ENCODE measurements around the gene TKFC.

TKFC gene, protein sequence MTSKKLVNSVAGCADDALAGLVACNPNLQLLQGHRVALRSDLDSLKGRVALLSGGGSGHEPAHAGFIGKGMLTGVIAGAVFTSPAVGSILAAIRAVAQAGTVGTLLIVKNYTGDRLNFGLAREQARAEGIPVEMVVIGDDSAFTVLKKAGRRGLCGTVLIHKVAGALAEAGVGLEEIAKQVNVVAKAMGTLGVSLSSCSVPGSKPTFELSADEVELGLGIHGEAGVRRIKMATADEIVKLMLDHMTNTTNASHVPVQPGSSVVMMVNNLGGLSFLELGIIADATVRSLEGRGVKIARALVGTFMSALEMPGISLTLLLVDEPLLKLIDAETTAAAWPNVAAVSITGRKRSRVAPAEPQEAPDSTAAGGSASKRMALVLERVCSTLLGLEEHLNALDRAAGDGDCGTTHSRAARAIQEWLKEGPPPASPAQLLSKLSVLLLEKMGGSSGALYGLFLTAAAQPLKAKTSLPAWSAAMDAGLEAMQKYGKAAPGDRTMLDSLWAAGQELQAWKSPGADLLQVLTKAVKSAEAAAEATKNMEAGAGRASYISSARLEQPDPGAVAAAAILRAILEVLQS

DNA sequence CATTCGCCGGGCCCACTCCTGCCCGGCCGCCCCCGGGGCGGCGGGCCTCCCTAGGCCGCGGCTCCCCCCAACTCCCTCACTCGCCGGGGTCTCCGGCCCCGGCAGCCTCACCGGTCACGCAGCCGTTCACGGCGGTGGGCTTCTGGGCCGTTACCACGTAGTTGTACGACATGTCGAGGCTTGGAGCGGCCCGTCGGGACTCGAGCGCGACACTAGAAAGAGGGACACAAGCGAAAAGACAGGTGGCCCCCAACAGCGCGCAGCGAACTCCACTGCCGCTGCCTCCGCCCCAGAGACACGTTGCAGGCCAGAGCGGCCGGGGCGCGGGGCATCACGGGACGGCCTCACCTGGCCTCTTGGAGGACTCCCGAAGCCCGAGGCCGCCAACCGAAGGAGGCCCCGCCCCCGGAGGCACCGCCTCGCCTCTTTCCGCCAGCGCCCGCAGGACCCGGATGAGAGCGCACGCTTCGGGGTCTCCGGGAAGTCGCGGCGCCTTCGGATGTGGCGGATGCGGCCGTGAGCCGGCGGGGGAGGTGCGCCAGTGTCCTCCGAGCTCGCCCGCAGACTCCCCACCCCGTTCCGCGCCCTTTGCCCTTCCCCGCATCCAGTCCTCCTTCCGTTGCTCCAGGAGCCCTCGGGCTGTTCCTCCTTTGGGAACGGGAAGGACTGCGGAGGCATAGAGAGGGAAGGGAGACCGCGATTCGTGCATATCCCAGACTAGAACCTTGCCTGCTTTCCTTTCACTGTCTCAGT is at the start of gene TKFC, which contains the start of gene DDB1:
Gene TKFC (plus strand): TSS at position 432 of the 753 bp plus-strand sequence. CDS start 1,501 bp downstream, outside the sequence.
Gene DDB1 (minus strand): TSS at position 309 of the 753 bp plus-strand sequence. CDS start 137 bp downstream, at position 172.
- DNase-seq = peak; percentile 95

DNA sequence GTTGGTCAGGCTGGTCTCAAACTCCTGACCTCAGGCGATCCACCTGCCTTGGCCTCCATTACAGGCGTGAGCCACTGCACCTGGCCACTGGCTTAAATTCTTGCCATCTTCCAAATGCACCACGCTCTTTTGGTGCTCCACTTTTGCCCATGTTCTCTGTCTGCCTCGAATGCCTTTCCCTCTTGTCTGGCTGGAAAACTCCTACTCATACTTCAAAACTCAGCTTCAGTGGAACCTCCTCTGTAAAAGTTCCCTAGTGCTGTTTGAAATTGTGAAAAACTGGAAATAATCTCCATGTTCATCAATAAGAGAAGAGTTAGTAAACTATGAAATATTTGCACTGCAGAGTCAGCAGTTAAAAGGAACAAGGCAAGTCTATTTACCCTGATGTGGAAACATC is 49.4 kb upstream of the TKFC start:
- no peak for DNase-seq

DNA sequence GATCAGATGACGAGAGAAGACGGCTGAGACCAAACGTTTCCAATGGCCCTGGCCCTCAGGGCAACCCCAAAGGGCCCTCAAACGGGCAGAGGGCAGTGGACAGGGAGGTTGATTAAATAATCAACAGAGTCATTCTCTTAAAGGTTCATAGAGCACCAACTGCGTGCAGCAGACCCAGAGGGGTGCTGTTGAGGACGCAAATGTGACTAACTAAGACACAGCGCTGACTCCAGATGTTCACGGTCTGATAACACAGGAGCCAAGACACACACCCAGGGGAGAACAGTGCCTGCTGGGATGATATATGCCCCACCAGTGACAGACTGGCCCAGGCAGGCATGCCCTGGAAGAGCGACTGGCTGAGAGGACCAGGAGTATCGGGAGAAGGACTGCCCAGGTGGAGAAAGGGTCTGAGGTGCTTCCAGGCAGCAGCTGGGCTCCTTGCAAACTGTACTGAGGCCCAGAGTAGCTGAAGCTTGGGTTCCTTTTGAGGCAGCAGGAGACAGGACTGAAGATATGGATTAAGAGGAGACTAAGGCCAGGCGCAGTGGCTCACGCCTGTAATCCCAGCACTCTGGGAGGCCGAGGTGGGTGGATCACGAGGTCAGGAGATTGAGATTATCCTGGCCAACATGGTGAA is 45.6 kb upstream of the TKFC start:
- no peak for DNase-seq

DNA sequence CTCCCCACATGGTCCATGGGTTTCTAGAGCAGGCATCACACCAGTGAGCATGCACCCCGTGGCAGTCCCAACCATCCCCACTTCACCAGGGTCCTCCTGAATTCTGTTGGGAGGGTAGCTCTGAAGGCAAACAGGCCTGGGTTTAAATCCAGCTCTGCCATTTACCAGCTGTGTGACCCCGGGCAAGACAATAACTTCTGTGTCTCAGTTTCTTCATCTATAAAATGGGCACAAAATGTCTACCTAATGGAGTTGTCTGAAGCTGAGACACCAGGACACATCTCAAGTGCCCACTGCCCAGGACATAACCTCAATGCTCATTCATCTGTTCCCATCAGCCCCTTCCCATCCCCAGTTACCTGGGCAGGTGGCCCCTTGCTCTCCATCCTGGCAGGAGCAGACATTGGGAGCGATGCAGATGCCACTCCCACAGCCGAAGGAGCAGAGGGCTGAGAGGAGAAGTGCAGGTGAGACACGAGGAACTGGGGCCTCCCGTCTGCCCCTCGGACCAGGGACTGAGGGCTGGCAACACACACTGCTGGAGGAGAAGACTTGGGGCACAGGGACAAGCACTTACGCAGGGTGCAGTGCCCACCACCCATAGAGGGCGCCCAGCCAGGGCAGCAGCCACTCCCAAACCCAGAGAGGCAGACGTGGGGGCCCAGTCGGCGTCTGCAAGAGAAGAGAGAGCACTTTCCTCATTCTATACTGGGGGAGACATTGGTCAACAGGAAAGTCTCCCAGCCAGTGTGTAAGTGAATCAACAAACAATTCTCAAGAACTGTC is 41.9 kb upstream of the TKFC start:
- no peak for DNase-seq

DNA sequence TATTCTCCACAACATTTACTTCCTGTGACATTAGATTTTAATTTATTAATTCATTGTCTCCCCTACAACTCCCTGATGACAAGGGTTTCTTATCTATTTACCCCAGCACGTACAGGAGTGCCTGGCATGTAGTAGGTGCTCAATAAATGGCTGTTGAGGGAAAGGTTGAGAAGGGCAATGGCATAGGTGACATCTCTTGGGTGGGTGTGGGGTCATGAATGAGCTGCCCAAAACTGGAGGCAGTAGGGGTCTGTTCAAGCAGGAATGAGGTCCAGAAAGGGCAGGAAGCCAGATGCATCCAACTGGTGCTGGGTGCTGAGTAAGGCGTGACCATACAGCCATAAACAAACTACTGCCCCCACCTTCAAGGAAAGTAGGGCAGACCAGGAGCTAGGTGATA is 40.7 kb upstream of the TKFC start:
- no peak for DNase-seq

DNA sequence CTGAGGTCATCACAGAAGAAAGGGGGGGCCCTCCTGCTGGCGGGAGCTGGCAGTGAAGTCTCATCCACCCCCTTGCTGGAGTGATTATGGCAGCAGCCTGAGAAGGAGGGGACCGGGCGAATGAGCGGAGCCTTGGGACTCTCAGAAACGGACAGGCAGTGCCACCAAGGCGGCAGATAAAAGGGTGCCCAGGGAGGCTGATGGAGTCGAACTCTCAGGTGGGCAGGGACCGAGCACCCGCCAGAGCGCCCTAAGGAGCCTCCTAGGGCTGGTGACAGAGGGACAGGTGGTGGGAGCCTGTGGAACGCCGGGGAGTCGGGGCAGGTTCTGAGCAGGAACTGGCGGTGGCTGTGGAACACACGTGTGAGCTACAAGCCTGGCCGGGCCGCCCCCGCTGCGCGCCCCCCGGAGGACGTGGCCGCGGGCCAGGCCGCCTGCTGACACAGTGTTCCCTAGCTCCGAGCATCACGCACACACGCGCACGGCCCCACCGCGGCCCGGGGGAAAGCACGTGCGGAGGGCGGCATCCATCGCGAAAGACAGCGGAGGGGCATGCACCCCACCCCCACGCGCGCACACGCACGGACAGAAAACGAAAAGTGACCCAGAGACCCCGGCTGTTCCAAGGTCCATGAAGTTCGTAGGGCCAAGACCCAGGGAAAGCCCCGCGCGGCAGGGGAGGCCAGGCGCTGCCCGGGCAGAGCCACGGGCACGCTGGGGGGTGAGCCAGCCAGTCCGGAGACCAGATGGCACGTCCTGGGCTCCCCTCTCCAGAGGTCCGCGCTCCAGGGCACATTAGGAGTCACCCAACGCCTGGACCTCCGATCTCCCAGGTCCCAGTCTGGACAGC is 38.9 kb upstream of the TKFC start:
- DNase-seq = peak; percentile 41

DNA sequence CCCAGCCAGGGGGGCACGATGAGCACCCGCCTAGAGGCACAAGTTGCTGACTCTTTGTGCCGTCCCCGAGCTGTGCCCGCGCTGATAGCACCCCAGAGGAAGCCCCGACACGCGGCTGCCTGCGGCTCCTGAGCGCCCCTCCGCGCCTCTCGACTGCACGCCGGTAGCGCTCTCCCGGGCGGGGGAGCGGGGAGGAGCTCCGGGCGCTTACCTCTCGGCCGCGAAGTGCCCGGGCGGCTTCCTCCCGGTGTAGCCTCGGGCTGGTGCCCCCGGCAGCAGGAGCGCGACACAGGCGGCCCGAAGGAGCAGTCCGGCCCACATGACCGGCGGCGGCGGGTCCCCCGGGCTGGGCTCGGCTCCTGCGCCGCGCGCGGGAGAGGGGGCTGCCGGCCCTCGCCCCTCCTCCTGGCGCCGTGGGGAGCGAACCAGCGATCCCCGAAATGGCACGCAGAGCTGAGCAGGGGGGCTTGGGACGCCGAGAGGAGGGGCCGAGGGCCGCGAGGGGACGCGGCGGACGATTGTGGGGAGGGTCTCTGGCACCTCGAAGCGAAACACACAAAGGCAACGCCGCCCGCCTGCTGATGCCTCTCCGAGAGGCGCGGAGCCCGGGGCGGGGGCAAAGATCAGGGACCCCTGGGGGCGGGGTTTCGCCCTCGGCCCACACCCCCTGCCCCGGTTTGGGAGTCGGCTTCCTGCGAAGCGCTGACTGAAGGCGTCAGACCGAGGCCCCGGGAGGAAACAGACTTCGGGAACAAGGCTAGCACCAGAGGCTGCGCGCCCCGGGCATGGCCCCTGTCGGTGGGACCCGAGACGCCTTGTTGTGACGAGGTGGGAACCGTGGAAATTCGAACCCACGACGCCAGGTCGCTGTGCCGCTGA is 38.1 kb upstream of the TKFC start, which contains the start of gene VWCE:
Gene VWCE (minus strand): TSS at position 600 of the 879 bp plus-strand sequence. CDS start 279 bp downstream, at position 321.
- peak; percentile 54 for DNase-seq

DNA sequence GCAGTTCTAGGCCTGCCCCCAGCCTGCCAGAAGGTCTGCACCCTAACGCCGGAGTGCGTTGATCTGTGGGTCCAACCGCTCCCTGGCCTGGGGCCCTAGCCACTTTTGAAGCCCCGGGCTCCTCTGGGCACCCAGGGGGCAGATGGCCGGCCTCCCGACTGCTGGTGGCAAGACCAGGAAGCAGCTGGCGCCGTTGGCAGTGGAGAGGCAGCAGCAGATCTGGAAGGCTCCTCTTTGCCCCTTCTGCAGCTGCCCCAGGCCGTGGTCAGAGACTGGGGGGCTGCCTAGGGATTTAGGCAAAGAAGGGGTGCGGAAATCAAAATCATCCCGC is 37.5 kb upstream of the TKFC start:
- DNase-seq = no peak

DNA sequence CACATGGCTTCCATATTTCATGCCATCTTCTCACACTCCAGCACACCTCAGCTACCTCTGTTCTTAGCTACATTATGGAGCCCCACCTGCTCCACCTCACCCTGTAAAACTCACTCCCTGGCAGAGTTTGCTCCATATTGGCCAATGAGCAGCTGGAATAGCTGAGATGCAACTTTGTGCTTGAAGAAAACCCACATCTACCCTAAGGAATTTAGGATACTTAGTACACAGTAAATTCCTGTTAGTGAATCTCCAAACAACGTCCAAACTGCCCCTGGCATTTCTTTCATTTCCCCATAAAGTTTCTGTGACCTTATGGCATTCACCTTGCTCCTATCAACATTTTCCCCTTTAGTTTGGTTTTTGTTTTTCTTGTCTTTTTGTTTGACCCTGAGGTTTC is 35.7 kb upstream of the TKFC start:
- peak; percentile 31 for DNase-seq

DNA sequence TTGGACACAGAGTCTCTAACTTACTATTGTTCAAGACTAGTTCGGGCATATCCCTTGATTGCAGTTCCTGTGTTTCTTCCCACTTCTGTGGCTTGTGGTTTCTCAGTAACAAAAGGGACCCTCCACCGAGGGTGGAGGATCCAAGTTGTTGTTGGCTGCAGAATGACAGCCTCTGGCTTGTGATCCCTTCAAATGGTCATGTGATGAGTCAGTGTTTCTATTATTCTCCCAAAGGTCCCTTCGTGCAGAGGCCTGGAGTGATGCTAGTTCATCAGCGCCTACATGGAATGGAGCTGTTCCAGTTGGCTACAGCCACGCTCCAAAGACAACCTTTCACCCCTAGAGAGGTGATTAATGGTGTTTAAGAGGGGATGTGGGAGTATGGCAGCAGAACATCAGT is 35.3 kb upstream of the TKFC start:
- DNase-seq = peak; percentile 90

DNA sequence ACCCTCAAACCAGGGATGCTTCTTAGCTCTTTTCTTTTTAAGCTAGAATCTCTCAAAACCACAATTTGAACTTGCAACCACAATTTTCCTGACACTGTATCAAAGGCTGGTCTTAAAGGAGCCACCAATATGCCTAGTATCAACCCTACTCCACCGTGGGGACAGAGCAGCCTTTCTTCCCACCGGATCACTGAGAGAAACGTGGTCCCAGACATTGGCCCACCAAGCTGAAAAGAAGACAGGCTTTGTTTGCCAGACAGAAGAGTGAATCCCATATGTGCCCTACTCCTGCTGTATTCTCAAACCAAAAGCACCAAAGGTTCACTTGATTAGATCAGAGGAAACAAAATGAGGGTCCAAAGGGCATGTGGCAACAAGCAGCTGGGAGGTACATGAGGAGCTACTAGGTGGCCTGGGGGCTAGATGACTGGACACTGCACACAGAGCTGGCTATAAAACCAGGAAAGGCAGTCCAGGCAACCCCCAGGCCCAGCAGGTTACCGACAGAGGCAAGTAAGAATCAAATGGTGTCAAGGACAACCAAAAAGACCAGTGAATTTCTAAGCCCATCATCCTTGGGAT is 34.3 kb upstream of the TKFC start:
- no peak for DNase-seq

DNA sequence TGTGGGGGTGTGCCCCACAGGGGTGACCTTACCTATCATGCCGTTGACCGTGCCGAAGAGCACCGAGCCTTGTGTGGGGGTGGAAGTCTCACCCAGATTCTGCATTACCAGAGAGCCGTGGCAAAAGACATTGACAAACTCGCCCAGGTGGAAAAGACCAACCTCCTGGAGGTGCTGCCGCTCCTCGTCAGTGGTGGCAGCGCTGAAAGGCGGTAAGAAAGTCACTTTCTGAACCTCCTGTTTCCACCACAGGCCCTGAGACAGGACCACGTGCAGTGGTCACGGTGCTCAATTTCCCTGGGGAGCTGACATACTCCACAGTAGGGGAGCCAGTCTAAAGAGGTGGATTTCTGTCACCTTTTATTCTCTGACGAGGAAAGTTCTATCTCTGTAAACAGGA is 30.5 kb upstream of the TKFC start:
- DNase-seq = no peak

DNA sequence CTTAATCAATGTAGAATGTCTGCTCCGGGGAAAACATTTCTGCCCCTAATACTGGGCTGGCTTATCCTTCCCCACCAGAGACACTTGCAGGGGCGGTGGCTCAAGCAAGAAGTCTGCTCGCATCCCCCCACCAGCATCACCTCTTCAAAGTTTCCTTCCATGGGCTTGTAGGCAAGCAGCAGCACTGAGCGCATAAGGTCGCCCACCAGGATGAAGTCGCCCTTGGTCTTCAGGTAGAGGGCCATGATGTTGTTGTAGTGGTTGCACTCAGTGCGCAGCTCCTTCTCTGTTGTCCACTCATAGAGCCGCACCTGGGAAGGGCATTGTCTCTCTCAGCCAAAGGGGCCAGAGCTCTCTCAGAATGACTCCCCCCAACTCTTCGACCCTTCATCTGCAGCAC is 29.3 kb upstream of the TKFC start:
- no peak for DNase-seq

DNA sequence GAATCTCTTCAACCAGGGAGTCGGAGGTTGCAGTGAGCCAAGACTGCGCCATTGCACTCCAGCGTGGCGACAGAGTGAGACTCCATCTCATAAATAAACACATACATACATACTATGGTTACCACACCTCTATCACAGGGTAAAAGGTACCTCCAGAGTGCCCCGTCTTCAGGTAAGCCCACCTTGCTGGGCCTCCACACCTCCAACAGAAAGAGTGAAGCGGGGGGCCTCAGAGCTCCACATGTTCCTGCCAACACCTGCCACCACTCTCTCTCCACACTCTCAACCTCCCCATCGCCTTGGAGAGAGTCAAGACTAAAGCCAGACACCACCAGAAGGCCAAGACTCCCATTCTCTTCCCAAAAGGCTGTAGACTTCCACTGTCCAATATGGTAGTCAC is 27.6 kb upstream of the TKFC start:
- no peak for DNase-seq

DNA sequence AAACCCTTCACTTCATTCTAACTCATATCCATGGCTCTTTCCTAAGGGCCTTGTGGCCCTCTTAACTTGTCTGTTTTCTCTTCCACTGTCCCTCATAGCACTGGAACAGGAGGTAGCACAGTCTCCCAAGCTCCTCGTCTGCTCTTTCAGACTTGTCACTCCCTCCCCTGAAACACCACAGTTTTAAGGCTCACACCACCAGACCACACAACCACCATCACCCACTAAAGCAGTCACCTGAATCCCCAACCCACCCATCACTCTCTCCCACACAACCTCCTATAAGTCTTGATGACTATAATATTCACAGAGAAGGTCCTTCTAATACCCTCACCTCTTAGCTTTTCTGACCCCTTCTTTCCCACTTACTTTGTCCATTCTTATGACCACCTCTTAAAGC is 26.8 kb upstream of the TKFC start:
- no peak for DNase-seq

DNA sequence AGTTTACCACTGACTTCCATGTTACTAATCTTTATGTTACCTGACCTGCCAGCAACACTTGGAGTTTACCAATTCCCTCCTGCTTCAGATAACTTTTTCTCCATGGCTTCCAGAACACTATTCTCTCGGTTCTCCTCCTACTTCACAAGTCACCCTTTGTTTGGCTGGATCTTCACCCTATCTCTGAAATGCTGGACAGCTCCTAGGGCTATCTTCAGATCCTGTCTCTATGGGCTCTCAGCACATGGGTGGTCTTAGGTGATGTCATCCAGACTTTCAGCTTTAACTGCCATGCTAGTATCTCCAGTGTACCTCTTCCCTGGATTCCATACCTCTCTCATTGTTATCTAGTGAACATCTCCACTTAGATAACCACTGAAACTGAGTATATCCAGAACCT is 25.7 kb upstream of the TKFC start:
- DNase-seq = no peak

DNA sequence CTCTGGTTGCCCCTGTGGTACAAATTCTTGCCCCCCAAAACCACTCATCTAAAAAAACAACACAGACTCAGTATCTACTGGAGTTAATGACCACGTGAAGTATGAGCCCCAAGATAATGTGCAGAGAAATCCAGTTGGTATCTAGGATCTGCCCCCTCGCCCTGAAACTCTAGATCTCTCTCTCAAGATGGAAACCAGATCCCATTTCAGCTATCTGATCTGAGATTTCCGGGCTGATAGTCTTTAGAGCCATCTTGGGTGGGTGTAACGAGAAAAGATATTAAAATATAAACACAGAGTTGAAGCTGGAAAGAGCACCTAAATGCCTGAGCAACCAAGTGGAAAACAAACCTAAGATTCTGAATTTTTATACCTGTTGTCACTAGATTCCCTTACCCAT is 23.9 kb upstream of the TKFC start:
- no peak for DNase-seq

DNA sequence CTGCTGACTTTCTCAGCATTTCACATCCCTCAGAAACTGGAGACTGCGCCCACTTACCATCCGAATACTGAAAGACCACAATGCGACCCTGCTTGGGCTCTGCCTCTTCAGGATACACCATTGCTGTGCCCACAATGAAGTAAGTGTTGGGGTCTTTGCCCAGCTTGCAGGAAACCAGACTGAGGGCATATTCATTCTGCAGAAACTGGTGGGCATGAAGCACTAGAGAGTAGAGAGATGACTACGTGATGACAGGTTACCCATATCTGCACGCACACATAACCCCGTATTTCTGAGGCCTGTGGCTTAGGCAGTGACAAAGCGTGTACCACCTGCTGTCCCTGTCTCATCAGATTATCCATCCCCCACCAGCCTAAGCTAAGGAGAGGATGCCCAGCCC is 23.3 kb upstream of the TKFC start:
- DNase-seq = no peak

DNA sequence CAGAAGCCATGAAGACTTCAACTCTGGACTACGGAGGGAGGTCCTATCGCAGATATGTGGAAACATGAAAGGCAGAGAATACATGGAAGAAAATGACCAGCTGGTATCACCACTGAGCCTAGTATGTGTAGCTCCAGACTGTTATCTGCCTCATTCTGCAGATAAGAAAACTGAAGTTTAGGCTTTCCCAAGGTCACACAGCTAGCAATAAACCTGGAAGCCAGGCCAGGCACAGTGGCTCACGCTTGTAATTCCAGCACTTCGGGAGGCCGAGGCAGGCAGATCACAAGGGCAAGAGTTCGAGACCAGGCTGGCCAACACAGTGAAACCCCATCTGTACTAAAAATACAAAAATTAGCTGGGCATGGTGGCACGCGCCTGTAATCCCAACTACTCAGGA is 22.3 kb upstream of the TKFC start:
- DNase-seq = no peak

DNA sequence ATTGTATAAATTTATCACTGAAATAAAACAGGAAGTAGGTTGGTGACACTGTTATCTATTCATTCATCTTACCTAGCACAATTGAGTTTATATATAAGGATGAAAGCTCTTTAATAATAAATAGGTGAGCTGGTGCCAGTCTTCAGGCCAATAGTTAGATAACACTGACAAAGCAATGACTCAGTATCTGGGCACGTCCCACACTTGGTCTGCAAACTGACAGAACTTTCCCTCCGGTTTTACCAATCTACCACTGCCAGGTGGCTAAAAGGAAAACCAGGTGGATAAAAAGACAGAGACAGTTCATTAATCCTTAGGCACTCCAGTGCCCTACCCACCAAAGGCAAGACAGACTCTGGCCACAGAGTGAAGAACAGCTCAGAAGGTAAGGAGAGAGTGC is 17.8 kb upstream of the TKFC start:
- DNase-seq = no peak

Data from fibroblast of skin of right biceps (primary cell).